Erythroblast (primary cell): ENCODE data around the gene MST1.

ENCODE experiments used
- GATA1 ChIP-seq: IDR thresholded peaks from 2 replicates; pipeline ENCODE4 v1.6.1; 2011; ENCODE audit warnings: low read depth, mild to moderate bottlenecking, control low read depth, low read length, moderate library complexity
- POLR2A ChIP-seq: IDR thresholded peaks from 2 replicates; pipeline ENCODE4 v1.6.1; 2011; ENCODE audit warnings: mild to moderate bottlenecking, low read length

- TF ChIP-seq POLR2A (no peak), GATA1 (no peak)
Measured at GRCh38 chr3:49644684-49645083, 44.6 kb downstream of the MST1 start.
